WTC11 (cell line): ENCODE data around the gene CAPZB.

ENCODE experiments used
- E2F4 ChIP-seq: sonication (generic); formaldehyde crosslinking; IDR thresholded peaks from 2 replicates; pipeline ENCODE4 v1.8.1; 2022; ENCODE audit warnings: low read depth, mild to moderate bottlenecking, moderate library complexity, missing genetic modification reagents, borderline replicate concordance
- NFE2L1 ChIP-seq: sonication (generic); formaldehyde crosslinking; IDR thresholded peaks from 2 replicates; pipeline ENCODE4 v1.8.1; 2023; ENCODE audit warnings: missing genetic modification reagents
- SP1 ChIP-seq: sonication (generic); formaldehyde crosslinking; conservative IDR thresholded peaks from 2 replicates; pipeline ENCODE4 v1.8.1; 2022; ENCODE audit warnings: missing genetic modification reagents
- TF ChIP-seq, protein P1 (sequence below): fragments of 200-600 bp; IDR thresholded peaks from 2 replicates; pipeline ENCODE4 v1.8.0; 2022; ENCODE audit warnings: antibody characterized with exemption
- TF ChIP-seq, protein P2 (sequence below): sonication (generic); formaldehyde crosslinking; IDR thresholded peaks from 2 replicates; pipeline ENCODE4 v1.8.0; 2022; ENCODE audit warnings: mild to moderate bottlenecking, missing genetic modification reagents

DNA sequence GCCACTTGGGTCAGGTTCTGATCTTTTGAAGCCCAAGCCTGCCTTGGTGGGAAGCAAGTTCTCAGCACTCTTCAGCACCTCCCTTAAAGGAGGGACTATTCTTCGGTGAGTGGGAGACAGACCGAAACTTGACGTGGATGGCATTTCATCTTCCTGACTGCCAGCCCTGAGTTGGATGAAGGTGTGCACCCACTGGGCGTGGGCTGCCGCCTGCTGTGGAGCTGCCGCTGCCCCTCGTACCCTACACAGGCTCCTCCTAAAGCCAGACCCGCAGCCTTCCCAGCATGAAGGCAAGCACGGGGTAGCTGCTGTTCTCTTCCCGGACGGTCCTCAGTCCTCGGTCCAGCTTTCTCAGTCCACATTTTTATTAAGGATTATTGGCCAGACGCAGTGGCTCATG, 89.1 kb downstream of the CAPZB start:
- no peak for TF ChIP-seq NFE2L1 (CRISPR knock-in tag)
- TF ChIP-seq, protein P1, sequence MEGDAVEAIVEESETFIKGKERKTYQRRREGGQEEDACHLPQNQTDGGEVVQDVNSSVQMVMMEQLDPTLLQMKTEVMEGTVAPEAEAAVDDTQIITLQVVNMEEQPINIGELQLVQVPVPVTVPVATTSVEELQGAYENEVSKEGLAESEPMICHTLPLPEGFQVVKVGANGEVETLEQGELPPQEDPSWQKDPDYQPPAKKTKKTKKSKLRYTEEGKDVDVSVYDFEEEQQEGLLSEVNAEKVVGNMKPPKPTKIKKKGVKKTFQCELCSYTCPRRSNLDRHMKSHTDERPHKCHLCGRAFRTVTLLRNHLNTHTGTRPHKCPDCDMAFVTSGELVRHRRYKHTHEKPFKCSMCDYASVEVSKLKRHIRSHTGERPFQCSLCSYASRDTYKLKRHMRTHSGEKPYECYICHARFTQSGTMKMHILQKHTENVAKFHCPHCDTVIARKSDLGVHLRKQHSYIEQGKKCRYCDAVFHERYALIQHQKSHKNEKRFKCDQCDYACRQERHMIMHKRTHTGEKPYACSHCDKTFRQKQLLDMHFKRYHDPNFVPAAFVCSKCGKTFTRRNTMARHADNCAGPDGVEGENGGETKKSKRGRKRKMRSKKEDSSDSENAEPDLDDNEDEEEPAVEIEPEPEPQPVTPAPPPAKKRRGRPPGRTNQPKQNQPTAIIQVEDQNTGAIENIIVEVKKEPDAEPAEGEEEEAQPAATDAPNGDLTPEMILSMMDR: no peak
- no peak for TF ChIP-seq SP1
- no peak for TF ChIP-seq E2F4 (CRISPR knock-in tag)
- TF ChIP-seq, protein P2, sequence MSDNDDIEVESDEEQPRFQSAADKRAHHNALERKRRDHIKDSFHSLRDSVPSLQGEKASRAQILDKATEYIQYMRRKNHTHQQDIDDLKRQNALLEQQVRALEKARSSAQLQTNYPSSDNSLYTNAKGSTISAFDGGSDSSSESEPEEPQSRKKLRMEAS (CRISPR knock-in tag): no peak
